Hematopoietic multipotent progenitor cell (in vitro differentiated cells): ENCODE measurements around the gene CDIP1. TPM values are rescaled to one million over a fixed set of nuclear protein-coding genes. Genes with fewer than 3 reads are reported as not detected.

Experiments
- DNase-seq, 3 donors: peaks; one replicate each; pipeline ENCODE4 v3.0.0-alpha.2; 2011 to 2015; ENCODE audit warnings: low read depth in 2 of 3, low spot score in 2 of 3
- total RNA-seq: library from RNA; depleted of rRNA; stranded (reverse); fragments of >200 nt; gene quantifications from one replicate; pipeline ENCODE4 v1.2.3, GENCODE V29; 2012

Gene CDIP1
- total RNA-seq, 1 donor, result 24.0 TPM

- DNase-seq, result no peak
Observed at GRCh38 chr16:4496305-4496704, 42.3 kb downstream of the CDIP1 start.

DNA sequence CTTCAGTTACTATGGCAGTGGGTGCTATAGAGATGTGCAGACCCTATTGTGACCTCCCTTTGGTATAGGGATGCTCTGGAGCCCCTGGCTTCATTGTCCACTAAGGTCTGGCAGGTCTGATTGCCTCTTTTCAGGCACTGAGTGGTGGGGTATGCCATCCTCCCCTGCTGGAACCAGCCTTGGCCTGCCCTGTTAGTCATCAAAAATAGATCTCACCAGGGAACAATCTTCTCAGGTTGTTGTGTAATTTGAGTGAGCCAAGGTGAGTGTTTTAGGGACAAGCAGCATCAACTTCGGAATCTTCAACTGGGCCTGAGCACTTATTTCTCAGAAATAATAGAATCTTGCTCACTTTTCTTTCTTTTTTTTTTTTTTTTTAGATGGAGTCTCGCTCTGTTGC lies 42.8 kb downstream of the CDIP1 start:
- DNase-seq, result no peak

- no peak for DNase-seq
Observed at GRCh38 chr16:4494746-4495490, 43.7 kb downstream of the CDIP1 start.

DNA sequence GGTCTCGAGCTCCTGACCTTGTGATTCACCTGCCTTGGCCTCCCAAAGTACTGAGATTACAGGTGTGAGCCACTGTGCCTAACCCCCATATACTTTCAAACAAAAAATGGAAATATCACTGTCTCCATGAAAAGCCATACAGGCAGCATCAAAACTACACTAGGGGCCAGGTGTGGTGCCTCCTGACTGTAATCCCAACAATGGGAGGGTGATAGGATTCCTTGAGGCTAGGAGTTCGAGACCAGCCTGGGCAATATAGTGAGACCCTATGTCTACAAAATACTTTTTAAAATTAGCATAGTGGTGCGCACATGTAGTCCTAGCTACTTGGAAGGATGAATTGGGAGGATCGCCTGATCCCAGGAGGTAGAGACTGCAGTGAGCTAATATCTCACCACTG lies 46.7 kb downstream of the CDIP1 start:
- DNase-seq, result no peak

DNA sequence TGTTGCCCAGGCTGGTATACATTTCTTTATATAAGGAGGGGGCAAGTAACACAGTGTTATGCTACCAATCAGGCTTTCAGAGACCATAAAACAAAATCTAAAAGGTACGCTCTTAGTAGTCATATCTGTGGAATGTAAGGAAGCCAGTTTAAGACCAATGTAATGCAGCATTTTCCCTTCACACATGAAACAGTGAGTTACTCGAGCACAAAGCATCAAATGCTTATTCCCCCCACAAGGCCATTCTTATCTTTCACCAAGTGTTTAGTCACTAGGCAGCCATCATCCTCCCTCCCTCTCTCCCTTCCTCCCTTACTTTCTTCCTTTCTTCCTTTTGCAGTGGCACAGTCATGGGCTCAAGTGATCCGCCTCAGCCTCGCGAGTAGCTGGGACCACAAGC lies 49.5 kb downstream of the CDIP1 start:
- DNase-seq, result no peak

DNA sequence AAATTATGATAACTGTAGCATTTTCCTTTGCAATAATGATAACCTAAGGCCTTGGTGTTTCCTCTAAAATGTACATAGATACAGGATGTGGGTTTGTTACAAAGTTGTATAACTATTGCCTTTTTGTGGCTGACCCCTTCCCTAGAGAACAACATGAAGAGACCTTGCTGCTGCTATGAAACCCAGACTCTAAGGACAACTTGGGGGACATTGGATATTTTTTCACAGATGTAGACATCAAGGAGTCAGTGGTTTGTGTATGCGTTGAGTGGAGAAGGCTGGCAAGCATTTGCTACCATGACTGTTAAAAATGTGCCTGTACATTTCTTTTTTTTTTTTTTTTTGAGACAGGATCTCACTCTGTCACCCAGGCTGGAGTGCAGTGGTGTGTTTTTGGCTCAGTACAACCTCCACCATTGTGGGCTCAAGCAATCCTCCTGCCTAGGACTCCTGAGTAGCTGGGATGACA lies 50.0 kb downstream of the CDIP1 start:
- peak in 1 of 3 donors; percentile 13 for DNase-seq

DNA sequence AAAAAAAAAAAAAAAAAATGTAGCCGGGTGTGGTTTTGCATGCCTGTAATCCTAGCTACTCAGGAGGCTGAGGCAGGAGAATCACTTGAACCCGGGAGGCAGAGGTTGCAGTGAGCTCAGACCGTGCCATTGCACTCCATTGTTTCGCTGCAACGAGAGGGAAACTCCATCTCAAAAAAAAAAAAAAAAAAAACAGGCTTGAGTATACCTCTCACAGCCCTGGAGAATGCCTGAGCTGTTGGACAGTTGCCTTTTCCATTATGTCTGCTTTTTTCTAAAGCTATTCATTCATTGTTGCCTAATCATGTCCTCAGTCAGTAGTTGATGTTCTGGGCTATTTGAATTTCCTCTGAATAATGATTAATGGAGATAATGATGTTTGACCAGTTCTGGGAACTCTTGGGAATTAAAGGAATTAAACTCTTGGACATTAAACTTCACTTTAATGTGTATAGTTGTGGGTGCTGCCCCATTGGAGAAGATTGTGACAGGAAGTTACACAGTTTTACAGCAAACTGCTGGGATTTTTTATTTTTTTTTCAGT lies 50.5 kb downstream of the CDIP1 start:
- DNase-seq, result no peak

DNA sequence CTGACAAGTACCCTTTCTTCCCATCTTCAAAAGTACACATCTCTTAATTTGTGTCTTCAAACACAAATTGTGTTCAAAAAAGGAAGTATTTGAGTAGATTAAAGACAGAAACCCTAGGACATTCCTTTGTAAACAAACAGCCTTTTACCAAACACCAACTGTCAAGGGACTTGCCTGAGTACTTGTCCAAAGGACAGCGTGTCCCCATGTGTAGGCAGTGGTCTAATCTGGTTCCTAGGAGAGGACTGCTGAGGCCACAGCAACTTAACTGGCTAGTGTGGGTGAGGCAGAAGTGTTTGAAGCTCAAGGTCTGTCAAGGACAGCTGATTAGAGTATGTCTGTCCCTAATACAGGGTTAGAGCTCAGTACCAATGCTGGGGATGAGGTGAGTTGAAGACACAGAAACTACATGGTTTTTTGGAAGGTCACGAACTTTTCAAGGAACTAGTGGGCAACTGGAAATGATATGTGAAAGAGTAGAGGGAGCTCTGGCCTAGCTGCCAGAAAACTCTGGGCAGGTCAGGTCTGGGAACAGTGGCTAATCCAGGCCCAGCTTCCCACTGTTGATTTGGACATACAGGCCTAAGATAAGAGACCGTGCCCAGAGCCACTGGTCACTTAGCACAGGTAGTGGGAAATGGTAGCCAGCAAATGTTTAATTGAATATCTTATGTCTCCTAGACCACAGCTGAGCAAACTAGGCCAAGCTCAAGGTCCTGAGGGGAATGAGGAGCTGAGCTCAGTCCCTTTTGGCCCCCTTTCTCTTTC lies 52.3 kb downstream of the CDIP1 start:
- no peak for DNase-seq

- no peak for DNase-seq
Observed at GRCh38 chr16:4481963-4482362, 56.6 kb downstream of the CDIP1 start.

GRCh38 chr16:4481526-4481925 lies 57.0 kb downstream of the CDIP1 start:
- DNase-seq, result no peak

GRCh38 chr16:4477966-4478365 lies 60.6 kb downstream of the CDIP1 start:
- DNase-seq, result peak in 2 of 3 donors; percentile 15 to 23

GRCh38 chr16:4475880-4476788 lies 62.4 kb downstream of the CDIP1 start, which contains the start of gene HMOX2:
Gene HMOX2 (plus strand): TSS chr16:4476398. CDS start chr16:4505525, 29,127 bp downstream.
- peak; percentile 89 to 92 (median 91) for DNase-seq

- peak; percentile 66 to 97 (median 92) for DNase-seq
Observed at GRCh38 chr16:4474192-4474961, 64.2 kb downstream of the CDIP1 start, which contains the start of gene NMRAL1. Gene NMRAL1 (minus strand): TSS chr16:4474625. CDS start chr16:4474132, 493 bp downstream.

- no peak for DNase-seq
Observed at GRCh38 chr16:4472880-4473279, 65.7 kb downstream of the CDIP1 start.

DNA sequence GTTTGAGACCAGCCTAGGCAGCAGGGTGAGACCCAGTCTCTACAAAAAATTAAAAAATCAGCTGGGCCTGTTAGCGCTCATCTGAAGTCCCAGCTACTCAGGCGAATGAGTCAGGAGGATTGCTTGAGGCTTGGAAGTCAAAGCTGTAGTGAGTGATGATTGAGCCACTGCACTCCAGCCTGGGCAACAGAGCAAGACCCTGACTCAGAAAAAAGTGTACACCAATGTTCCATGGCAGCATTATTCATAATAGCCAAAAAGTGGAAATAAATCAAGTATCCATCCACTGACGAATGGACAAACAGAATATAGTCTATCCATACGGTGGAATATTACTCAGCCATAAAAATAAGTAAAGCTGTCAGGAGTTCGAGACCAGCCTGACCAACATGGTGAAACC lies 66.7 kb downstream of the CDIP1 start:
- no peak for DNase-seq

DNA sequence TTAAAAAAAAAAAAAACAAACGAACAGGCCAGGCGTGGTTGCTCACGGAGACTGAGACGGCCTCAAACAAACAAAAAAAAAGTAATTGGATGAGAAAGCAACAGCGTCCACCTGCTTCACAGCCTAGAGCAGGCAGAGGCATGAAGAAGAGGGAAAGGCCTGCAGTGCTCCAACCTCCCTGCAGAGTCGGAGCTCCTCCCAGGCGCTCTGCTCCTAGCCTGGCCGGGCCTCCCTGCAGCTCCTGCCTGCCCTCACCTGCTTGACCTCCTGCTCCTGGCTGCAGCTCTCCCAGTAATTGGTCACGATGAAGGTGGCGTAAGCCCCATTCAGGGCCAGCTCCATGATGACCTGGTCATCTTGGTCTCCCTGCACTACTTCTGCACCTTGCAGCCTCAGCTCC lies 69.6 kb downstream of the CDIP1 start:
- no peak for DNase-seq

DNA sequence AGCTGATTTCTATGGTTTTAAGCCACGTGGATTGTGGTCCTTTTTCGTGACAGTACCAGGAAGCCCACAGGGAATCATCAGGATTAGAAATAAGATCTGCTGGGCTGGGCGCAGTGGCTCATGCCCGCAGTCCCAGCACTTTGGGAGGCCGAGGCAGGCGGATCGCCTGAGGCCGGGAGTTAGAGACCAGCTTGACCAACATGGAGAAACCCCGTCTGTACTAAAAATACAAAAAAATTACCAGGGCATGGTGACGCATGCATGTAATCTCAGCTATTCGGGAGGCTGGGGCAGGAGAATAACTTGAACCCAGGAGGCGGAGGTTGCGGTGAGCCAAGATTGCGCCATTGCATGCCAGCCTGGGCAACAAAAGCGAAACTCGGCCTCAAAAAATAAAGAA lies 70.7 kb downstream of the CDIP1 start:
- DNase-seq, result no peak

DNA sequence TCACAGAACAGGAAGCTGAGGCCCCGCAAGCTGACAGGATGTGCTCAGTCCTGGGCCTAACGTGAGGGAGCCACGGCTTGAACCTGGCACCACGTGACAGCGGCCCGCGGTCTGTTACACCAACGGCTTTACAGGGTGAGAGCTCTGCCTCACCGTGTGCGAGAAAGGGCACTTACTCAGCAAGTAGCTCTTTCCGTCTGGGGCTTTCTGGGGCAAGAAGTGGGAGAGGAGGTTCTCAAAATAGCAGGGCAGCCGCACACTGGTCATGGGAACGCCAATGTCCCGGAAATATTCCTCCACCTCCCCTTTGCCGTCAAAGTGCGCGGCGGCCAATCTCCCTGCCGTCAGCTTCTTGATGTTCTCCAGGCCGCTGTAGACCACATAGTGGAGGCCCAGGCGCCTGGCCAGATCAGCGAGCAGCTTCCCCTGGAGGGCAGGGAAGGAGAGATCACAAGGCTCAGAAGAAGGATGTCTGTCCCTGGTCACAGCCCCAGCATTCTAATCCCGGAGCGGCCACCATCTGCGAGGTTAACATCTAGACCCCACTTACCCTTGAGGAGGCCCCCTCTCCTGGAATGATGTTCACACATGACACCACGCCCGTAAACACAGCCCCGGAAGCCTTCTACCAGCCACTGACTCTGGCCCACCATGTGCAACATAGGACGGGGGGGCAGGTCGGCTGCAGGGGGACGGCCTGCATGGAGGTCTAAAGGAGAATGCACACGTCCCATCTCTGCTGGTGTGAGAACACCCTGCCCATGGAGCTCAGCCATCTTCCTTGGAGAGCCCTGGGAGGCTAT lies 72.4 kb downstream of the CDIP1 start:
- DNase-seq, result no peak
